SK-N-SH treated with all-trans-retinoic acid at 6 μM for 48 hours (cell line): ENCODE data around the gene PPP2R5D.

Experiments
- GLIS3 ChIP-seq: fragments of 250-450 bp; sonication (Bioruptor Pico); IDR thresholded peaks from 2 replicates; pipeline ENCODE4 v1.5.0; 2020; ENCODE audit warnings: mild to moderate bottlenecking, moderate library complexity
- OSR1 ChIP-seq: fragments of 250-450 bp; sonication (Bioruptor Pico); IDR thresholded peaks from 2 replicates; pipeline ENCODE4 v1.8.0; 2022; ENCODE audit warnings: moderate library complexity, mild to moderate bottlenecking, inconsistent platforms
- PPARA ChIP-seq: fragments of 250-450 bp; sonication (Bioruptor Pico); IDR thresholded peaks from 2 replicates; pipeline ENCODE4 v1.5.0; 2020; ENCODE audit warnings: mild to moderate bottlenecking, borderline replicate concordance
- RARB ChIP-seq: fragments of 250-450 bp; sonication (Bioruptor Pico); IDR thresholded peaks from 2 replicates; pipeline ENCODE4 v1.8.0; 2021; ENCODE audit warnings: mild to moderate bottlenecking, moderate library complexity
- TCF4 ChIP-seq: fragments of 250-450 bp; sonication (Bioruptor Pico); IDR thresholded peaks from 2 replicates; pipeline ENCODE4 v1.8.0; 2021; ENCODE audit warnings: mild to moderate bottlenecking, moderate library complexity, borderline replicate concordance
- TF ChIP-seq, protein P1 (sequence below): fragments of 250-450 bp; sonication (Bioruptor Pico); IDR thresholded peaks from 2 replicates; pipeline ENCODE4 v1.5.1; 2020; ENCODE audit warnings: low read depth, mild to moderate bottlenecking, moderate library complexity

DNA sequence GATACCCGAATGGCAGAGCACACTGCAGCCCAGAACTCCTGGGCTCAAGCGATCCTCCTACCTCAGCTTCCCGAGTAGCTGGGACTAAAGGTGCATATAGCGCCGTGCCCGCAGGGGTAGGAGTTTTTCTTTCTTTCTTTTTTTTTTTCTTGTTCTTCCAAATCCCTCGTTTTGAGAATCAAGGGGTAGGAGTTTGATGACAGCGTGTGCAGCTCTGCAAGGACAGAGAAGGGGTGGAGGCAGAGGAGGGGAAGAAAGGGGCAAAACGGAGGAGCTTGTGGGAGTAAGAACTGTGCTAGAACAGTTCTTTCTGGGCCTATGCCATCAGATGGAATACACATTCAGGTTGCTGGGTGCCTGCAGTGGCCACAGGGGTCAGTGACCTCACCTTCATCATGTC is 52.3 kb downstream of the PPP2R5D start:
- no peak for TF ChIP-seq RARB (CRISPR knock-in tag)
- TF ChIP-seq, protein P1, sequence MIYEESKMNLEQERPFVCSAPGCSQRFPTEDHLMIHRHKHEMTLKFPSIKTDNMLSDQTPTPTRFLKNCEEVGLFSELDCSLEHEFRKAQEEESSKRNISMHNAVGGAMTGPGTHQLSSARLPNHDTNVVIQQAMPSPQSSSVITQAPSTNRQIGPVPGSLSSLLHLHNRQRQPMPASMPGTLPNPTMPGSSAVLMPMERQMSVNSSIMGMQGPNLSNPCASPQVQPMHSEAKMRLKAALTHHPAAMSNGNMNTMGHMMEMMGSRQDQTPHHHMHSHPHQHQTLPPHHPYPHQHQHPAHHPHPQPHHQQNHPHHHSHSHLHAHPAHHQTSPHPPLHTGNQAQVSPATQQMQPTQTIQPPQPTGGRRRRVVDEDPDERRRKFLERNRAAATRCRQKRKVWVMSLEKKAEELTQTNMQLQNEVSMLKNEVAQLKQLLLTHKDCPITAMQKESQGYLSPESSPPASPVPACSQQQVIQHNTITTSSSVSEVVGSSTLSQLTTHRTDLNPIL (CRISPR knock-in tag) = no peak
- no peak for TF ChIP-seq OSR1 (CRISPR knock-in tag)
- no peak for TF ChIP-seq TCF4 (CRISPR knock-in tag)
- no peak for TF ChIP-seq GLIS3
- TF ChIP-seq PPARA (CRISPR knock-in tag) = no peak
